Naive thymus-derived CD8-positive, alpha-beta T cell (primary cell): Measurements from ENCODE around the gene ZNF22. TPM values are rescaled to one million over a fixed set of nuclear protein-coding genes. Genes with fewer than 3 reads are reported as not detected.
A peak's percentile ranks its signal among the peaks of the same experiment; 100 is the strongest.

Experiments used
- ATAC-seq, 2 donors: fragments of 150-1000 bp; cut with Tn5 transposase in 1 of 2; sonication (Bioruptor Pico), chemical (Tn5 transposase) in 1 of 2; 1 replicate in 1 of 2; 2 replicates in 1 of 2; pipeline ENCODE4 v1.10.0; 2021; ENCODE audit warnings: mild to moderate bottlenecking in 2 of 2, moderate library complexity in 2 of 2
- POLR2A ChIA-PET: fragments of 350-600 bp; sonication (Branson Sonifier 250); formaldehyde crosslinking; loops from one replicate; lab custom pipeline; 2021; ENCODE audit warnings: antibody characterized with exemption; lab: Charles Lee
- DNase-seq, 10 donors: peaks; one replicate each; pipeline versions ENCODE4 v3.0.0 to v3.0.0-alpha.2; 2020 to 2022
- H3K27ac Mint-ChIP-seq, 10 donors: one replicate each; pipeline ENCODE4 v1.8.0; 2020 to 2022; ENCODE audit warnings: mild to moderate bottlenecking in 10 of 10, mixed read lengths in 10 of 10, moderate library complexity in 4 of 10, inconsistent platforms in 1 of 10
- H3K27me3 Mint-ChIP-seq, 5 donors: one replicate each; pipeline ENCODE4 v1.8.0; 2021 to 2022; ENCODE audit warnings: mixed read lengths in 5 of 5
- H3K36me3 Mint-ChIP-seq, 3 donors: one replicate each; pipeline ENCODE4 v1.8.0; 2020 to 2022; ENCODE audit warnings: mixed read lengths in 3 of 3, mild to moderate bottlenecking in 2 of 3, inconsistent platforms in 1 of 3
- H3K4me1 Mint-ChIP-seq, 4 donors: one replicate each; pipeline ENCODE4 v1.8.0; 2021 to 2022; ENCODE audit warnings: mixed read lengths in 4 of 4
- H3K4me3 Mint-ChIP-seq, 10 donors: one replicate each; pipeline ENCODE4 v1.8.0; 2020 to 2022; ENCODE audit warnings: mild to moderate bottlenecking in 10 of 10, mixed read lengths in 10 of 10, moderate library complexity in 6 of 10, inconsistent platforms in 1 of 10
- H3K9me3 Mint-ChIP-seq, 9 donors: one replicate each; pipeline ENCODE4 v1.8.0; 2020 to 2022; ENCODE audit warnings: mixed read lengths in 9 of 9, mild to moderate bottlenecking in 3 of 9, inconsistent platforms in 1 of 9, moderate library complexity in 1 of 9
- polyA plus RNA-seq, 3 donors: library from polyadenylated mRNA; unstranded; fragments of 300-500 nt; fragmentation: Illumina TruSeq; gene quantifications; one replicate each; pipeline ENCODE4 v1.2.3, GENCODE V29; 2021
- total RNA-seq, 8 experiments: library from RNA in 2 of 8; stranded (reverse) in 2 of 8; gene quantifications; one replicate each; pipeline ENCODE4 v1.2.3 and lab custom pipeline; 2021 to 2026

ZNF22 gene
- total and polyA plus RNA-seq, 5 experiments from 2014 or later = 46.3 to 62.3 (median 54.1) TPM

GRCh38 chr10:44989597-44990301 is 11.0 kb upstream of the ZNF22 start:
- Mint-ChIP-seq H3K4me3 (no peak overlapping the region), H3K9me3 (no peaks in the 10 kb centered on the region), H3K27me3 (peaks cover 0 to 25% (median 5%) of the 10 kb centered on the region in 5 donors), H3K4me1 (peaks cover 3 to 8% (median 5%) of the 10 kb centered on the region in 4 donors), H3K27ac (no peak overlapping the region), H3K36me3 (no peaks in the 10 kb centered on the region)
- DNase-seq (no peak), ATAC-seq (no peak)
- POLR2A ChIA-PET = no interaction called here

GRCh38 chr10:44990302-44990655 is 10.4 kb upstream of the ZNF22 start:
- Mint-ChIP-seq H3K27me3 (peaks cover 0 to 25% (median 5%) of the 10 kb centered on the region in 5 donors), H3K27ac (no peak overlapping the region), H3K9me3 (no peaks in the 10 kb centered on the region), H3K4me3 (no peak overlapping the region), H3K4me1 (peaks cover 7 to 13% (median 10%) of the 10 kb centered on the region in 4 donors), H3K36me3 (no peaks in the 10 kb centered on the region)
- ATAC-seq (no peak), DNase-seq (no peak)
- POLR2A ChIA-PET = no interaction called here

GRCh38 chr10:44990965-44991364 is 9.8 kb upstream of the ZNF22 start:
- DNase-seq (no peak), ATAC-seq (no peak)
- Mint-ChIP-seq H3K36me3 (peaks cover 0 to 2% (median 0%) of the 10 kb centered on the region in 3 donors), H3K4me3 (no peak overlapping the region), H3K9me3 (no peaks in the 10 kb centered on the region), H3K27ac (no peak overlapping the region), H3K27me3 (peaks cover 0 to 25% (median 5%) of the 10 kb centered on the region in 5 donors), H3K4me1 (peaks cover 9 to 20% (median 17%) of the 10 kb centered on the region in 4 donors)
- POLR2A ChIA-PET = no interaction called here

DNA sequence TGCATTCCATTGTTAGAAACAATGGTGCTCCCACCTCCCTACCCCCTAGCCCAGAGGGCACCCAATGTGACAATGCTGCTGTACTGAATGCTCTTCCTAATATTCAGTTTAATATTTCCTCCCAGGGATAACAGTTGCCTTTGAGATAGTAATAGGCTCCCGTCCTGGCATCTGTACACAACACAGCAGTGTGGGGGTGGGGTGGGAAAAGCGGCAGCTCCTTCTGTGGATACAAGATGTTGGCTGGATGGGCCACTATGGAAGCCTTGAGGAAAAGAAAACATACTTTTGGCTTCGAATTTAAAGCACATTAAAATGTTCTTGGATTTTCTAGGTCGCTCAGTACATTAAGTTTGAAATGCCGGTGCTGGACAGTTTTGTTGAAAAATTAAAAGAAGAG is 9.2 kb upstream of the ZNF22 start:
- no peak overlapping the region for H3K4me3 Mint-ChIP-seq
- H3K27ac Mint-ChIP-seq = no peak overlapping the region
- no peaks in the 10 kb centered on the region for H3K9me3 Mint-ChIP-seq
- H3K4me1 Mint-ChIP-seq = peaks cover 9 to 26% (median 22%) of the 10 kb centered on the region in 4 donors
- H3K36me3 Mint-ChIP-seq = peaks cover 0 to 2% (median 0%) of the 10 kb centered on the region in 3 donors
- ATAC-seq (no peak), DNase-seq (no peak)
- peaks cover 0 to 25% (median 5%) of the 10 kb centered on the region in 5 donors for H3K27me3 Mint-ChIP-seq
- POLR2A ChIA-PET = no interaction called here

- Mint-ChIP-seq H3K4me3 (no peak overlapping the region), H3K27ac (no peak overlapping the region), H3K4me1 (peaks cover 9 to 32% (median 23%) of the 10 kb centered on the region in 4 donors), H3K27me3 (peaks cover 0 to 25% (median 5%) of the 10 kb centered on the region in 5 donors), H3K36me3 (peaks cover 0 to 2% (median 0%) of the 10 kb centered on the region in 3 donors), H3K9me3 (no peaks in the 10 kb centered on the region)
- POLR2A ChIA-PET = no interaction called here
- no peak for DNase-seq
- ATAC-seq = no peak
Observed at GRCh38 chr10:44992070-44992731, 8.5 kb upstream of the ZNF22 start.

DNA sequence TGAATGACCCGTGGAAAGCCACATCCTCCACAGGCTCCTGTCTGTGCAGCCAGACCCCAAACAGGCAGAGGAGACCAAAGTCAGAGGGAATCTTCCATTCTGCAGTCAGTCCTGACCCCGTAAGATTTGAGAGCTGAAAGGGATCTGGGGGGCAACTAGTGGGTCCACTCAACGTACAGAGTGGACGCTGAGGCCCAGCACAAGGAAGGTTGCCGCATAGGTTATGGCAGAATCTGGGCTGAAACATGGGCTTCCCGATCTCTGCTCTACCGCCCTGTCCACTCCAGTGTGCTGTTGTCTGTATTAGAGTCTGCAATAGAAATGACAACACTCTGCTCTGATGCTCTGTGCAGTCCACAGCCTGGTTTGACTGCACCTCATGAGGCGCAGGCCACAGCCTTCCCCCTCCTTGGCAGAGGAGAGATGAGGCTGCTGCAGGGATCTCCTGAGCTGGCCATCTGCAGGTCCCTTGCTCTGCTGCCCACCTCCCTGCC is 7.9 kb upstream of the ZNF22 start:
- Mint-ChIP-seq H3K4me1 (peaks cover 9 to 34% (median 23%) of the 10 kb centered on the region in 4 donors), H3K4me3 (no peak overlapping the region), H3K27me3 (peaks cover 0 to 25% (median 5%) of the 10 kb centered on the region in 5 donors), H3K27ac (no peak overlapping the region), H3K9me3 (no peaks in the 10 kb centered on the region), H3K36me3 (peaks cover 0 to 2% (median 0%) of the 10 kb centered on the region in 3 donors)
- POLR2A ChIA-PET = no interaction called here
- DNase-seq (no peak), ATAC-seq (no peak)

GRCh38 chr10:44993226-44993921 is 7.3 kb upstream of the ZNF22 start:
- Mint-ChIP-seq H3K36me3 (peaks cover 0 to 2% (median 0%) of the 10 kb centered on the region in 3 donors), H3K27me3 (peaks cover 0 to 23% (median 4%) of the 10 kb centered on the region in 5 donors), H3K4me1 (peaks cover 9 to 34% (median 23%) of the 10 kb centered on the region in 4 donors), H3K27ac (peak overlapping the region in 2 of 10 donors; percentile 17 to 29), H3K9me3 (no peaks in the 10 kb centered on the region), H3K4me3 (no peak overlapping the region)
- no peak for ATAC-seq
- DNase-seq = no peak
- POLR2A ChIA-PET = no interaction called here

- DNase-seq = no peak
- peaks cover 9 to 34% (median 23%) of the 10 kb centered on the region in 4 donors for H3K4me1 Mint-ChIP-seq
- no peak for ATAC-seq
Observed at GRCh38 chr10:44993922-44994751, 6.6 kb upstream of the ZNF22 start.

DNA sequence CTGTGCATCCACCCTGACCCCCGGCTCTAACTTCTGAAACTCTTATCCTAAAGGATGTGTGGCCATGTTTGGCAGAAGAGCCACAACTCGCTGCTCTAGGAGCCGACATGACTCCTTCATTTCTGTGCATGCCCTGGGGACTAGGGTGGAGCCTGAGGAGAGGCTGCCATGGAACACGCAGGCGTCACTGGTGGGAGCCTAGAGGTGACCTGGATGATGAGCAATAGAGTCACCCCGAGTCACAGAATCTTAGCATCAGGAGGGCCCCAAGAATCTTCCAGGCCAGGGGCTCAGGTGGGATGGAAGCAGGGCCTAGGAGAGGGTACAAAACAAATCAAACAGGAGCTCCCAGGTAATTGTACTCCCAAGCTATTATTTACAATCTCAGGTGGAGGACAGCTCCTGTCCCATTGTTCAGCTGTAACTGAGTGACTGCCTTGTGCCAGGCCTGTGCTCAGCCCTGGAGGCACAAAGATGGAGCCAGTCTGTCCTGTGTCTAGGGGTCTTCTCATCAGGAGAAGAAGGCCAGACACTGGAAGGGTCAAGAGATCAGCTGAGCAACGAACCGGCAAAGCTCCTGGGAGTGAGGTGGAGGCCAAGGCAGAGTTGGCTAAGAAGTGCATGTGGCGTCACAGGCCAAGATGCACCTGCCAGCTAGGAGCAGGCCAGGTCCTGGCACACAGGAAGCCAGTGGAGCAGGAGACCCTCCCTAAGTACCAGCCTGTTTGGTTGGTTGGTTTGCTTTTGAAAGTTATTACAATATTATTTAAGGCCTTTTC is 5.8 kb upstream of the ZNF22 start:
- ATAC-seq (no peak), DNase-seq (no peak)
- POLR2A ChIA-PET = no interaction called here
- H3K4me3 Mint-ChIP-seq = peak overlapping the region in 4 of 10 donors; percentile 17 to 51 (median 18)
- H3K36me3 Mint-ChIP-seq = peaks cover 0 to 2% (median 0%) of the 10 kb centered on the region in 3 donors
- H3K4me1 Mint-ChIP-seq = peaks cover 13 to 40% (median 27%) of the 10 kb centered on the region in 4 donors
- peaks cover 0 to 7% (median 2%) of the 10 kb centered on the region in 5 donors for H3K27me3 Mint-ChIP-seq
- peaks cover 0 to 3% (median 0%) of the 10 kb centered on the region in 9 donors for H3K9me3 Mint-ChIP-seq
- peak overlapping the region in 4 of 10 donors; percentile 18 to 79 (median 50) for H3K27ac Mint-ChIP-seq

More at GRCh38 chr10:44993922-44994751, 6.6 kb upstream of the ZNF22 start:
- Mint-ChIP-seq H3K36me3 (peaks cover 0 to 2% (median 0%) of the 10 kb centered on the region in 3 donors), H3K4me3 (no peak overlapping the region), H3K9me3 (no peaks in the 10 kb centered on the region), H3K27ac (peak overlapping the region in 3 of 10 donors; percentile 17 to 52 (median 29)), H3K27me3 (peaks cover 0 to 15% (median 4%) of the 10 kb centered on the region in 5 donors)
- POLR2A ChIA-PET = no interaction called here

- Mint-ChIP-seq H3K27ac (peak overlapping the region in 9 of 10 donors; percentile 2 to 77 (median 63)), H3K4me3 (peak overlapping the region in 8 of 10 donors; percentile 17 to 67 (median 42)), H3K36me3 (peaks cover 0 to 2% (median 0%) of the 10 kb centered on the region in 3 donors), H3K4me1 (peaks cover 18 to 46% (median 33%) of the 10 kb centered on the region in 4 donors), H3K9me3 (peaks cover 0 to 4% (median 0%) of the 10 kb centered on the region in 9 donors), H3K27me3 (peaks cover 0 to under 1% (median 0%) of the 10 kb centered on the region in 5 donors)
- POLR2A ChIA-PET = no interaction called here
- DNase-seq = peak in 3 of 10 donors; percentile 22 to 28 (median 23)
- peak; percentile 17 to 57 for ATAC-seq
Observed at GRCh38 chr10:44995581-44995913, 5.2 kb upstream of the ZNF22 start.
